A549 (cell line): ENCODE data around the gene SPEF1.

Experiments used
- CTCF ChIP-seq: fragments of >200 bp; sonication (Bioruptor Twin); formaldehyde crosslinking; IDR thresholded peaks from 3 replicates; pipeline ENCODE4 v1.5.1; 2016
- EP300 ChIP-seq, 2 experiments: fragments of >200 bp; sonication (Bioruptor Twin); formaldehyde crosslinking; IDR thresholded peaks; 2 replicates in 1 of 2; 3 replicates in 1 of 2; pipeline ENCODE4 v1.6.1; 2016 to 2017
- REST ChIP-seq: fragments of 200-600 bp; sonication (generic); IDR thresholded peaks from 2 replicates; pipeline ENCODE4 v1.6.1; 2016; ENCODE audit warnings: antibody characterized with exemption, mild to moderate bottlenecking, moderate library complexity
- RNF2 ChIP-seq: fragments of 200-600 bp; sonication (generic); IDR thresholded peaks from 2 replicates; pipeline ENCODE4 v1.6.1; 2016; ENCODE audit warnings: low read depth, mild to moderate bottlenecking, antibody characterized with exemption, moderate library complexity, borderline replicate concordance

GRCh38 chr20:3811467-3812258 is 30.4 kb upstream of the SPEF1 start:
- TF ChIP-seq RNF2 (no peak), EP300 (IDR thresholded peaks at IDR 0.05) (peak; percentile 93 to 98), CTCF (no peak), REST (no peak; the same call in 1 of the 2 replicates)
